GM12878 (cell line): ENCODE measurements around the gene TIPIN. TPM values are rescaled to one million over a fixed set of nuclear protein-coding genes. Genes with fewer than 3 reads are reported as not detected.

Experiments
- ATF2 ChIP-seq: IDR thresholded peaks from 2 replicates; pipeline ENCODE4 v1.6.1; 2012; ENCODE audit warnings: low read length, inconsistent platforms
- ATF7 ChIP-seq: fragments of 450-650 bp; IDR thresholded peaks from 2 replicates; pipeline ENCODE4 v1.6.1; 2016; ENCODE audit warnings: low read depth, mild to moderate bottlenecking
- CBFB ChIP-seq: IDR thresholded peaks from 2 replicates; pipeline ENCODE4 v1.6.1; 2016; ENCODE audit warnings: antibody characterized with exemption, low read depth
- CEBPB ChIP-seq, 2 experiments: fragments of 150-350 bp in 1 of 2; IDR thresholded peaks; 2 replicates each; pipeline ENCODE4 v1.6.1; 2012 to 2014; ENCODE audit warnings: low read depth in 2 of 2, low read length in 2 of 2, borderline replicate concordance in 1 of 2, inconsistent platforms in 1 of 2
- CTCF ChIP-seq, 3 experiments: IDR thresholded peaks in 2 of 3; conservative IDR thresholded peaks in 1 of 3; 2 replicates each; pipeline ENCODE4 v1.5.1; 2011; ENCODE audit warnings: low read depth in 3 of 3, low read length in 3 of 3, mild to moderate bottlenecking in 3 of 3, control low read depth in 2 of 3, moderate library complexity in 2 of 3, inconsistent platforms in 1 of 3, mixed read lengths in 1 of 3; ENCODE audit not compliant: control insufficient read depth in 2 of 3, insufficient read depth in 1 of 3; ENCODE audit errors: extremely low read depth in 1 of 3
- GABPA ChIP-seq: IDR thresholded peaks from 2 replicates; pipeline ENCODE4 v1.6.1; 2014; ENCODE audit warnings: antibody characterized with exemption, low read depth, mild to moderate bottlenecking, inconsistent platforms
- HDAC2 ChIP-seq: fragments of 200-600 bp; sonication (generic); IDR thresholded peaks from 2 replicates; pipeline ENCODE4 v1.6.1; 2017
- HDGF ChIP-seq: fragments of 450-650 bp; IDR thresholded peaks from 2 replicates; pipeline ENCODE4 v1.6.1; 2016; ENCODE audit warnings: antibody characterized with exemption
- IRF4 ChIP-seq: IDR thresholded peaks from 2 replicates; pipeline ENCODE4 v1.6.1; 2011; ENCODE audit warnings: low read depth, low read length
- JUNB ChIP-seq: IDR thresholded peaks from 2 replicates; pipeline ENCODE4 v1.6.1; 2016; ENCODE audit warnings: antibody characterized with exemption, mild to moderate bottlenecking
- MAX ChIP-seq: IDR thresholded peaks from 2 replicates; pipeline ENCODE4 v1.6.1; 2012; ENCODE audit warnings: low read depth, low read length, improper control_type of control experiment
- MEF2A ChIP-seq: IDR thresholded peaks from 2 replicates; pipeline ENCODE4 v1.6.1; 2011; ENCODE audit warnings: low read depth, mild to moderate bottlenecking, low read length, moderate library complexity; ENCODE audit not compliant: insufficient read depth
- NBN ChIP-seq: fragments of 450-650 bp; IDR thresholded peaks from 2 replicates; pipeline ENCODE4 v1.6.1; 2016
- NFXL1 ChIP-seq: fragments of 450-650 bp; IDR thresholded peaks from 2 replicates; pipeline ENCODE4 v1.6.1; 2017; ENCODE audit warnings: antibody characterized with exemption, mild to moderate bottlenecking, borderline replicate concordance
- NR2F1 ChIP-seq: fragments of 450-650 bp; conservative IDR thresholded peaks from 2 replicates; pipeline ENCODE4 v1.6.1; 2017; ENCODE audit warnings: mild to moderate bottlenecking
- POLR2A ChIP-seq: IDR thresholded peaks from 2 replicates; pipeline ENCODE4 v1.6.1; 2011; ENCODE audit warnings: low read depth, mild to moderate bottlenecking, low read length
- POLR2AphosphoS2 ChIP-seq: IDR thresholded peaks from 2 replicates; pipeline ENCODE4 v1.6.1; 2011; ENCODE audit warnings: low read depth, mild to moderate bottlenecking, low read length, improper control_type of control experiment, moderate library complexity
- POLR2AphosphoS5 ChIP-seq: IDR thresholded peaks from 2 replicates; pipeline ENCODE4 v1.6.1; 2011; ENCODE audit warnings: mild to moderate bottlenecking, low read length, inconsistent platforms
- RELA ChIP-seq: fragments of 450-650 bp; IDR thresholded peaks from 2 replicates; pipeline ENCODE4 v1.8.0; 2014; ENCODE audit warnings: borderline replicate concordance; ENCODE audit not compliant: partially characterized antibody
- RELB ChIP-seq: fragments of 450-650 bp; IDR thresholded peaks from 2 replicates; pipeline ENCODE4 v1.6.1; 2017; ENCODE audit warnings: low read depth, mild to moderate bottlenecking, moderate library complexity
- SP1 ChIP-seq: IDR thresholded peaks from one replicate; pipeline ENCODE4 v1.6.1; 2011; ENCODE audit warnings: low read depth, low read length
- SREBF1 ChIP-seq: IDR thresholded peaks from 2 replicates; pipeline ENCODE4 v1.6.1; 2012; ENCODE audit warnings: mild to moderate bottlenecking, low read length
- TBL1XR1 ChIP-seq: IDR thresholded peaks from 2 replicates; pipeline ENCODE4 v1.6.1; 2012; ENCODE audit warnings: low read depth, low read length, improper control_type of control experiment
- ZBTB33 ChIP-seq: fragments of 450-650 bp; IDR thresholded peaks from 2 replicates; pipeline ENCODE4 v1.6.1; 2017; ENCODE audit warnings: mild to moderate bottlenecking
- ZNF24 ChIP-seq: fragments of 450-650 bp; IDR thresholded peaks from 2 replicates; pipeline ENCODE4 v1.6.1; 2017; ENCODE audit warnings: antibody characterized with exemption, mild to moderate bottlenecking
- polyA plus RNA-seq, 11 experiments: library from polyadenylated mRNA; depleted of rRNA in 4 of 11; unstranded in 6 of 11; stranded (reverse) in 5 of 11; fragments of >200 nt; fragmentation: Nextera tagmentation in 4 of 11; fragmentation: Illumina TruSeq in 1 of 11; extraction: Ambion mirVana in 4 of 11; extraction: Trizol in 1 of 11; gene quantifications; 1 replicate in 1 of 11; 2 replicates in 10 of 11; pipeline versions ENCODE4 v1.2.1 to v1.2.3, GENCODE V29; 2011 to 2016; ENCODE audit warnings: inconsistent platforms in 2 of 11, missing spikeins in 2 of 11, low read depth in 1 of 11
- total RNA-seq, 4 experiments: library from RNA; depleted of rRNA in 3 of 4; stranded (reverse); fragments of >200 nt in 3 of 4; fragmentation: Illumina TruSeq in 1 of 4; extraction: Trizol in 1 of 4; gene quantifications; 2 replicates each; pipeline versions ENCODE4 v1.2.1 to v1.2.3, GENCODE V29; 2013 to 2021

TIPIN gene
- total and polyA plus RNA-seq, 10 of the 15 experiments (the other 5 are each of a cell fraction or from before 2014, with no cell fraction given), result 21.1 to 69.2 (median 47.0) TPM

GRCh38 chr15:66369773-66370651, 13.5 kb upstream of the TIPIN start (continued):
- TF ChIP-seq SP1 (peak; percentile 9), TBL1XR1 (no peak), CTCF (IDR thresholded peaks at IDR 0.05 in 2 of 3, conservative IDR thresholded peaks at IDR 0.05 in 1 of 3; ENCODE audit: control insufficient read depth in 2 of 3, extremely low read depth in 1 of 3, insufficient read depth in 1 of 3, low read depth in 3 of 3, low read length in 3 of 3) (no peak), CBFB (peak; percentile 35; the same call in 1 of the 2 replicates), RELB (peak; percentile 73), MAX (no peak), NBN (0 out of 2 replicates have a peak, but pooled peaks have one; percentile 15), RELA (peak; percentile 45), ZNF24 (no peak), GABPA (0 out of 2 replicates have a peak, but pooled peaks have one; percentile 23), ATF2 (peak; percentile 64), POLR2A (peak; percentile 53; the same call in 1 of the 2 replicates), SREBF1 (no peak), HDGF (no peak), NFXL1 (no peak), NR2F1 (no peak), ATF7 (peak; percentile 79), POLR2AphosphoS5 (0 out of 2 replicates have a peak, but pooled peaks have one; percentile 53), IRF4 (no peak), POLR2AphosphoS2 (no peak), CEBPB (IDR thresholded peaks at IDR 0.05; ENCODE audit: borderline replicate concordance in 1 of 2, low read depth in 2 of 2, low read length in 2 of 2) (peak in 1 of 2 experiments; percentile 91; a peak in 2 of 4 replicates), JUNB (no peak), HDAC2 (no peak), MEF2A (0 out of 2 replicates have a peak, but pooled peaks have one; percentile 23), ZBTB33 (peak; percentile 60; the same call in 1 of the 2 replicates)
